SK-N-SH (cell line): ENCODE measurements around the gene FBXO31. TPM values are rescaled to one million over a fixed set of nuclear protein-coding genes. Genes with fewer than 3 reads are reported as not detected.

Source experiments
- CTCF ChIA-PET: fragments of 300-600, 350-600 bp; formaldehyde crosslinking; extraction: SDS; loops from one replicate; lab custom pipeline; 2021; lab: Yijun Ruan, JAX
- POLR2A ChIA-PET: fragments of 350-600 bp; sonication (Branson Sonifier 250); formaldehyde crosslinking; extraction: SDS; loops from one replicate; lab custom pipeline; 2020; ENCODE audit warnings: antibody characterized with exemption, inconsistent platforms; lab: Yijun Ruan, JAX
- DNase-seq: peaks from one replicate; pipeline ENCODE4 v3.0.0; 2012
- H2AFZ ChIP-seq: fragments of 200-600 bp; sonication (generic); 2 replicates; pipeline ENCODE4 v1.8.1; 2016; ENCODE audit warnings: antibody characterized with exemption, mild to moderate bottlenecking, low read depth
- H3F3A ChIP-seq: fragments of 200-600 bp; sonication (generic); replicated peaks from 2 replicates; pipeline ENCODE3; 2016; ENCODE audit warnings: antibody characterized with exemption, mild to moderate bottlenecking; ENCODE audit not compliant: insufficient read depth
- H3K27ac ChIP-seq, 2 experiments: fragments of 200-500 bp in 1 of 2; fragments of 200-600 bp in 1 of 2; sonication (Bioruptor generic) in 1 of 2; sonication (generic), shearing (Covaris generic) in 1 of 2; 2 replicates each; pipeline versions ENCODE4 v1.5.1 to v1.6.1; 2014 to 2016; ENCODE audit warnings: low read depth in 2 of 2, inconsistent platforms in 1 of 2, low read length in 1 of 2, mild to moderate bottlenecking in 1 of 2, mixed read lengths in 1 of 2
- H3K27me3 ChIP-seq: fragments of 200-600 bp; sonication (generic), shearing (Covaris generic); 2 replicates; pipeline ENCODE4 v1.6.1; 2016; ENCODE audit warnings: mixed run types; ENCODE audit not compliant: insufficient read depth
- H3K36me3 ChIP-seq, 2 experiments: fragments of 200-500 bp in 1 of 2; fragments of 200-600 bp in 1 of 2; sonication (Bioruptor generic) in 1 of 2; sonication (generic) in 1 of 2; replicated peaks in 1 of 2; 2 replicates each; pipeline versions ENCODE3 to v1.5.1; 2014 to 2016; ENCODE audit warnings: low read length in 1 of 2, mild to moderate bottlenecking in 1 of 2; ENCODE audit not compliant: insufficient read depth in 2 of 2, control insufficient read depth in 1 of 2
- H3K4me1 ChIP-seq, 2 experiments: fragments of 200-500 bp in 1 of 2; fragments of 200-600 bp in 1 of 2; sonication (Bioruptor generic) in 1 of 2; sonication (generic), shearing (Covaris generic) in 1 of 2; 2 replicates each; pipeline versions ENCODE4 v1.5.1 to v1.6.1; 2014 to 2016; ENCODE audit warnings: low read depth in 1 of 2, low read length in 1 of 2, mixed run types in 1 of 2; ENCODE audit not compliant: insufficient read depth in 2 of 2, control insufficient read depth in 1 of 2
- H3K4me2 ChIP-seq: fragments of 200-600 bp; sonication (generic), shearing (Covaris generic); 2 replicates; pipeline ENCODE4 v1.6.1; 2017; ENCODE audit warnings: mixed run types
- H3K4me3 ChIP-seq, 2 experiments: fragments of 200-500 bp in 1 of 2; fragments of 200-600 bp in 1 of 2; sonication (Bioruptor generic) in 1 of 2; sonication (generic), shearing (Covaris generic) in 1 of 2; 2 replicates each; pipeline versions ENCODE4 v1.5.1 to v1.8.1; 2014 to 2016; ENCODE audit warnings: low read depth in 2 of 2, inconsistent platforms in 1 of 2, low read length in 1 of 2, mild to moderate bottlenecking in 1 of 2, mixed read lengths in 1 of 2, moderate library complexity in 1 of 2
- H3K79me2 ChIP-seq: fragments of 200-600 bp; sonication (generic); 2 replicates; pipeline ENCODE4 v1.8.1; 2017; ENCODE audit warnings: mild to moderate bottlenecking; ENCODE audit not compliant: insufficient read depth
- H3K9ac ChIP-seq: fragments of 200-600 bp; sonication (generic); 2 replicates; pipeline ENCODE4 v1.6.1; 2017; ENCODE audit warnings: mixed run types
- H3K9me2 ChIP-seq: fragments of 200-600 bp; sonication (generic); 2 replicates; pipeline ENCODE4 v1.6.1; 2017; ENCODE audit warnings: mixed run types
- H3K9me3 ChIP-seq: fragments of 200-600 bp; sonication (generic); 2 replicates; pipeline ENCODE4 v1.6.1; 2017; ENCODE audit warnings: mixed run types, mild to moderate bottlenecking, moderate library complexity
- H4K20me1 ChIP-seq: fragments of 200-600 bp; sonication (generic); 2 replicates; pipeline ENCODE4 v1.6.1; 2017; ENCODE audit warnings: mild to moderate bottlenecking, mixed run types; ENCODE audit not compliant: insufficient read depth
- CHD2 ChIP-seq: fragments of 150-350 bp; IDR thresholded peaks from 2 replicates; pipeline ENCODE4 v1.6.1; 2018; ENCODE audit warnings: low read length; ENCODE audit not compliant: partially characterized antibody
- CTCF ChIP-seq: fragments of 200-600 bp; sonication (generic); IDR thresholded peaks from 2 replicates; pipeline ENCODE4 v1.6.1; 2017; ENCODE audit warnings: antibody characterized with exemption, mild to moderate bottlenecking, moderate library complexity
- ELF1 ChIP-seq: IDR thresholded peaks from 2 replicates; pipeline ENCODE4 v1.4.0; 2012
- EP300 ChIP-seq, 2 experiments: IDR thresholded peaks; 2 replicates each; pipeline versions ENCODE4 v1.4.0 to v1.6.1; 2012; ENCODE audit warnings: borderline replicate concordance in 1 of 2, low read depth in 1 of 2, low read length in 1 of 2
- FOSL2 ChIP-seq: IDR thresholded peaks from 2 replicates; pipeline ENCODE4 v1.4.0; 2012; ENCODE audit warnings: low read depth, mild to moderate bottlenecking, moderate library complexity, borderline replicate concordance
- FOXJ3 ChIP-seq: sonication (generic); formaldehyde crosslinking; IDR thresholded peaks from 2 replicates; pipeline ENCODE4 v1.5.1; 2020; ENCODE audit warnings: mild to moderate bottlenecking, missing genetic modification reagents
- GABPA ChIP-seq: IDR thresholded peaks from 2 replicates; pipeline ENCODE4 v1.4.0; 2012; ENCODE audit warnings: low read depth, mild to moderate bottlenecking
- GATA2 ChIP-seq: sonication (generic); formaldehyde crosslinking; IDR thresholded peaks from 2 replicates; pipeline ENCODE4 v1.5.0; 2020; ENCODE audit warnings: mild to moderate bottlenecking, missing genetic modification reagents
- MAX ChIP-seq: IDR thresholded peaks from 2 replicates; pipeline ENCODE4 v1.4.0; 2012; ENCODE audit warnings: low read depth
- MXI1 ChIP-seq: IDR thresholded peaks from 2 replicates; pipeline ENCODE4 v1.6.1; 2012; ENCODE audit warnings: mild to moderate bottlenecking, low read depth, low read length, improper control_type of control experiment
- NFIC ChIP-seq: IDR thresholded peaks from 2 replicates; pipeline ENCODE4 v1.4.0; 2012; ENCODE audit warnings: borderline replicate concordance
- NRF1 ChIP-seq: IDR thresholded peaks from 2 replicates; pipeline ENCODE4 v1.6.1; 2012; ENCODE audit warnings: low read depth, mild to moderate bottlenecking, low read length
- RAD21 ChIP-seq: IDR thresholded peaks from 2 replicates; pipeline ENCODE4 v1.6.1; 2012; ENCODE audit warnings: mild to moderate bottlenecking, low read length
- REST ChIP-seq: IDR thresholded peaks from 2 replicates; pipeline ENCODE4 v1.6.1; 2012; ENCODE audit warnings: mild to moderate bottlenecking, low read depth, low read length, moderate library complexity
- RXRA ChIP-seq: IDR thresholded peaks from 2 replicates; pipeline ENCODE4 v1.4.0; 2012; ENCODE audit warnings: low read depth, mild to moderate bottlenecking, borderline replicate concordance
- SIN3A ChIP-seq: IDR thresholded peaks from 2 replicates; pipeline ENCODE4 v1.6.1; 2012; ENCODE audit warnings: low read depth, mild to moderate bottlenecking, low read length, moderate library complexity, borderline replicate concordance
- SMC3 ChIP-seq: IDR thresholded peaks from 2 replicates; pipeline ENCODE4 v1.6.1; 2012; ENCODE audit warnings: low read depth, low read length, improper control_type of control experiment
- TAF1 ChIP-seq: IDR thresholded peaks from 2 replicates; pipeline ENCODE4 v1.6.1; 2012; ENCODE audit warnings: low read depth, mild to moderate bottlenecking, low read length, moderate library complexity, borderline replicate concordance
- TCF12 ChIP-seq: IDR thresholded peaks from 2 replicates; pipeline ENCODE4 v1.4.0; 2012
- USF1 ChIP-seq: IDR thresholded peaks from 2 replicates; pipeline ENCODE4 v1.4.0; 2012; ENCODE audit warnings: low read depth, borderline replicate concordance
- YY1 ChIP-seq: IDR thresholded peaks from 2 replicates; pipeline ENCODE4 v1.4.0; 2012; ENCODE audit warnings: low read depth, mild to moderate bottlenecking
- WGBS: methylation state at CpG from one replicate; pipeline ENCODE4 v1.1.6; 2017; ENCODE audit warnings: low lambda C conversion rate; 5-methylcytosine and 5-hydroxymethylcytosine counted together
- polyA plus RNA-seq, 3 experiments: library from polyadenylated mRNA; depleted of rRNA; stranded (reverse); fragments of >200 nt; gene quantifications; 2 replicates each; pipeline ENCODE4 v1.2.3, GENCODE V29; 2012

FBXO31 gene
- polyA plus RNA-seq, 1 of the 3 experiments (the other 2 are of a cell fraction): 14.2 TPM

- TF ChIP-seq EP300 (IDR thresholded peaks at IDR 0.05; ENCODE audit: borderline replicate concordance in 1 of 2, low read depth in 1 of 2, low read length in 1 of 2) (no peak), MXI1 (no peak), GATA2 (CRISPR knock-in tag) (no peak), FOSL2 (no peak), TCF12 (no peak), CHD2 (no peak), FOXJ3 (CRISPR knock-in tag) (no peak), GABPA (no peak), YY1 (no peak), SIN3A (no peak), NFIC (no peak), ELF1 (no peak), CTCF (no peak), RXRA (no peak), MAX (no peak), TAF1 (no peak)
- no peak overlapping the region for H3K4me2 ChIP-seq
- POLR2A ChIA-PET: no interaction called here
- CTCF ChIA-PET: interaction anchor here (0.9 to 2.0 kb wide), 4 partner anchors 18 to 357 kb away, joined by 3 to 6 read pairs (median 4); no protein-coding TSS in a partner anchor
- no peak overlapping the region for H3K27ac ChIP-seq
- H4K20me1 ChIP-seq: 0 out of 2 replicates have a peak, but pooled peaks cover 6% of the 10 kb centered on the region
- WGBS: 97% methylated on average over 10 of the region's 27 CpGs
- no peaks in the 10 kb centered on the region; a peak in 1 of 4 replicates for H3K4me1 ChIP-seq
- H3K9me2 ChIP-seq: no peaks in the 10 kb centered on the region
- no peak for DNase-seq
- H3K9me3 ChIP-seq: no peaks in the 10 kb centered on the region
- no peak overlapping the region for H3K9ac ChIP-seq
- H2AFZ ChIP-seq: no peak overlapping the region
- no peaks in the 10 kb centered on the region for H3K27me3 ChIP-seq
- no peaks in the 10 kb centered on the region for H3F3A ChIP-seq
- H3K4me3 ChIP-seq: no peak overlapping the region
- H3K79me2 ChIP-seq: no peaks in the 10 kb centered on the region
- H3K36me3 ChIP-seq: peaks cover 43 to 75% of the 10 kb centered on the region in 2 experiments
Measured at GRCh38 chr16:87412996-87413421, 29.4 kb upstream of the FBXO31 start.

- H3F3A ChIP-seq: no peaks in the 10 kb centered on the region
- WGBS: 94% methylated on average over 31 of the region's 31 CpGs
- ChIA-PET POLR2A (no interaction called here), CTCF (interaction anchor here (1.2 to 2.0 kb wide), 3 partner anchors 18 to 357 kb away, joined by 4 to 6 read pairs (median 5); no protein-coding TSS in a partner anchor)
- H3K4me3 ChIP-seq: no peak overlapping the region
- no peaks in the 10 kb centered on the region; a peak in 1 of 4 replicates for H3K4me1 ChIP-seq
- no peaks in the 10 kb centered on the region for H3K9me2 ChIP-seq
- H3K9ac ChIP-seq: no peak overlapping the region
- no peaks in the 10 kb centered on the region for H3K79me2 ChIP-seq
- H2AFZ ChIP-seq: no peak overlapping the region
- no peak overlapping the region for H3K27ac ChIP-seq
- H3K36me3 ChIP-seq: peaks cover 43 to 77% of the 10 kb centered on the region in 2 experiments
- H3K9me3 ChIP-seq: no peaks in the 10 kb centered on the region
- DNase-seq: no peak
- H4K20me1 ChIP-seq: 0 out of 2 replicates have a peak, but pooled peaks cover 6% of the 10 kb centered on the region
- no peak overlapping the region for H3K4me2 ChIP-seq
- H3K27me3 ChIP-seq: no peaks in the 10 kb centered on the region
- TF ChIP-seq YY1 (no peak), USF1 (no peak), RAD21 (no peak), NRF1 (no peak), REST (no peak), SMC3 (no peak), MXI1 (no peak)
Measured at GRCh38 chr16:87412371-87412995, 28.9 kb upstream of the FBXO31 start.
